NCI-H1092 (cell line): ENCODE measurements around the gene KIAA1143.

Source experiments
- DNase-seq: peaks from one replicate; lab custom pipeline; 2025; lab: John Stamatoyannopoulos, UW

The KIAA1143 gene

GRCh38 chr3:44761424-44762169 is at the start of gene KIAA1143, which contains the start of gene KIF15:
Gene KIAA1143 (minus strand): TSS chr3:44761619. CDS start chr3:44761602, 17 bp downstream.
Gene KIF15 (plus strand): TSS chr3:44761794. CDS start chr3:44761866, 72 bp downstream.
- peak; percentile 93 for DNase-seq

DNA sequence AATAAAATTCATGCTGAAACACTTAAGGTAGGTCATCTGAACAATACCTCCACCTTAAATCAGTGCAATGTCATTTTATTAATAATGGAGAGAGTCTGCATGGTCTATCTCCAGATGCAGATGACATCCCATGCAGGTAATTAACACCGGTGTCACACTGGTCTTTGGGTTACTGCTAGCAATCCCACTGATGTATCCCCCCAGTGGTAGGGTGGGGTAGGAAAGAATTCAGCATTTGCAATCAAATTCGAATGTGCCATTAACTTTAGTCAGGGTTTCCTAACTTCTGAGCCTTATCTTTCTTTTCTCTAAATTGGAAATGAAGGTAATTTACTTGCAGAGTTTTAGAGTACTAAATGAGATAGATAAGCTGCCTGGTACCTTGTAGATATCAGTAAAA is 44.5 kb upstream of the KIAA1143 start:
- DNase-seq, result no peak

- no peak for DNase-seq
Observed at GRCh38 chr3:44803298-44803697, 41.9 kb upstream of the KIAA1143 start.

DNA sequence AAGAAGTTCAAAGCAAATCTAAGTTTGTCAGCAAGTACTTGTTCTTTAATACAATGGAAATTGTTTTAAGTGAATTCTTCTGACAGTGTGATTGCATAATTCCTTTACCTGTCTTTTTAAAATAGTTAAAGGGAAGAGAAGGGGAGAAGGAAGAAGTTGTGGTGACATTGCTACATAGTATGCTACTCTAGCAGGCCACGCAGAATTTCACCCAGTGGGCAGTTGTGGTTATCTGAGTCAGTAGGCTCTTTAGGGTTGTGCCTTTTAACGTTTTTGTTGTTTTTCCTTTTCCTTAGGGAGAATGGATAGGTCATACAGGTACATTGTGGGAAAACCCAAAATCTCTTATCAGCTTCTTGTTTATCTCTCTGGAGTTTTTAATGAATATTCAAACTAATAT is 40.6 kb upstream of the KIAA1143 start:
- DNase-seq, result no peak

DNA sequence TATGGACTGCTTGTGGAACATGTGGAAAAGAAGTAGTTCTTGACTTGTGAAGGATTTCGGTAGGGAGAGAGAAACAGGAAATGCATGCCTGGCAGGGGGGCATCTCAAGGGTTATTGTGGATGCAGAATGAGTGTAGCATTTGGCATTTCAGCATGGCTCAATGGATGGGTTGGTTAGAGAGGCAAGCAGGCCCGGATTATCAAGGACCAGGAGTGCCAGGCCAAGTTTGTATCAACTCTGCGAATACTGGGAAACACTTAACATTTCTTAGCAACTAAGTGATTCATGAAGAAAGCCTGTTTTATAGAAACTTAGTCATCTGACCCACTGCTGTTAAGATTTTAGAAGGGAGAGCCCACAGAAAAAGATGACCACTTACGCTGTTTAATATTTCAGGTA is 33.8 kb upstream of the KIAA1143 start:
- DNase-seq, result no peak

GRCh38 chr3:44782891-44783290 is 21.5 kb upstream of the KIAA1143 start:
- no peak for DNase-seq

DNA sequence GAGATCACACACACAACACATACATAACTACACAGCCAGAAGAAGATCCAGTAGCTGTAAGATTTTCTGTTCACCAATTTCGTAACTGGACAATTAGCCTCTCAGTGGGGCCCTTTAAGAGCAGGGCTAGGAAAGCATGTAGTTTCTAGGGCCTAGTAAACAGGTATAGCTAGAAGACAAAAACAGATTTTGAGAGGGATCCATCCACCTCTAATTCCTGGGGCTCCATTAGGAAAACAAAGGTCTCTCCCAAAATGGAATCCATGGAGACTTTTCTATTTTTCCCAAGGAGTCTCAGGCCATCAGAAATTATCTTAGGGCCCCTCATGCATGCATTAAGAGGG is 10.7 kb upstream of the KIAA1143 start:
- DNase-seq, result no peak

DNA sequence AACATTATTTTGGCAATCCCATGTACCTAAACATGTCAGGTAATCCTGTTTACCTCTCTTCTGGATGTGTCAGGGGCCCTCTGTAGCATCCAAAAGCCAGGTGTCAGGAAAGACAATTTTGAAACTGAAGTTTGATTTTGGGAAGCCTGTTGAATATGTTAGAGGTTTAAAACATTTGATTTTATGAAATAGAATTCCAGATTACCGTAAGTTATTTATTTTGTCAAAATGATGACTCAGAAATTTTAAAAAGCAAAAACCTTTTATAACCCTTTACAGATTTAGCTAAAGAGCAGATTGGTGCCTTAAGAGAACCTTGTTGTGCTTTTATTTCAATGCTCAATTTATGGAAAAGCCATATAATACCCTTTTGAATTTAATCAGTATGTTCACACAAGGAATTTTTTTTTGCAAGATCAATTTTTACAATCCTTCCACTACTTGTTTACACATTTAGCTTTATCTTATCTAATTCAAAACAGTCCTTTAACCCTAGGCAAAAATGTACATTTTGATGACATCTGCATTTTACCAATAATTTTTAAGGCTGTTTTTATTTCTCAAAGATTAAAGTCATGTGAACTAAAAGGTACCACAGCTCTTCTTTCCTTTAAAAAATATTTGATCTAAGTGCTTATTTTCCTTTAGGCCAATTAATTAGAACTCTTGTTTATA is 10.1 kb upstream of the KIAA1143 start:
- DNase-seq, result no peak

DNA sequence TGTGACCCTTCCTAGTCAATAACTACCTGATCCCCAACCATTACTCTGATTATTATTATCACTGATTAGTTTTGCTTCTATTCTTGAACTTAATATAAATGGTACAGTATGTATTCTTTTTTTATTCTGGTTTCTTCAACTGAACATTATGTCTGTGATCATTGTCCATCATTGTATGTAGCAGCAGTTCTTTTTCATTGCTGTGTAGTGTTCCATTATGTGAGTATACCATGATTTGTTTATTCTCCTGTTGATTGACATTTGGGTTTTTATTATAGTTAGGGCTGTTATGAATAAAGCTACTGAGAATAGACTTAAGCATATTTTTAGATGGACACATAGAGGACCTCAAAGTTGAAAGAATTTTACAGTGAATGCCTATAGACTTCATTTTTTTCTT is 2.8 kb upstream of the KIAA1143 start:
- no peak for DNase-seq

- DNase-seq, result no peak
Observed at GRCh38 chr3:44762690-44763089, 1.3 kb upstream of the KIAA1143 start.

- no peak for DNase-seq
Observed at GRCh38 chr3:44762170-44762677, 805 bp upstream of the KIAA1143 start.

DNA sequence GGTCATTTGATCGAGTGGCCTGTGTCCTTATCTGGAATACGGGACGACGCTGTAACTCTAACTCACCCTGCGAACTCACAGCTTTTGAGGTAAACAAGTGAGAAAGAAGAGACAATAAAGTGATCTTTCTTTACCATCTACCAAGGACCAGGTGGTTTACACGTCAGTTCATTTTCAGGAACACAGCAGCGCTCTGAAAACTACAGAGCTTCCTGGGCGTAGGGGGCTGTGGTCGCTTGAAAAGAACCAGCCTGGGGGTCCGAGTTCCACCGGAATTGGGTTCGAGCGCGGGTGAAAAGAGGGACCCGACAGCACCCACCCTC is 357 bp downstream of the KIAA1143 start:
- DNase-seq, result no peak

DNA sequence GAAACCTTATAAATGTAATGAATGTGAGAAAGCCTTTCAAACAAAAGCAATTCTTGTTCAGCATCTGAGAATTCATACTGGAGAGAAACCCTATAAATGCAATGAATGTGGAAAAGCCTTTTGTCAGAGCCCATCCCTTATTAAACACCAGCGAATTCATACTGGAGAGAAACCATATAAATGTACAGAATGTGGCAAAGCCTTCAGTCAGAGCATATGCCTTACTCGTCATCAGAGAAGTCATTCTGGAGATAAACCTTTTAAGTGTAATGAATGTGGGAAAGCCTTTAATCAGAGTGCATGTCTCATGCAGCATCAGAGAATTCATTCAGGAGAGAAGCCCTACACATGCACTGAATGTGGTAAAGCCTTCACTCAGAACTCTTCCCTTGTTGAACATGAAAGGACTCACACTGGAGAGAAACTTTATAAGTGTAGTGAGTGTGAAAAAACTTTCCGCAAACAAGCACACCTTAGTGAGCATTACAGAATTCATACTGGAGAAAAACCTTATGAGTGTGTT is 26.7 kb downstream of the KIAA1143 start:
- DNase-seq, result no peak

- peak; percentile 86 for DNase-seq
Observed at GRCh38 chr3:44729384-44729910, 32.0 kb downstream of the KIAA1143 start, which contains the start of gene ZNF501. Gene ZNF501 (plus strand): TSS chr3:44729635. CDS start chr3:44734422, 4,787 bp downstream.

GRCh38 chr3:44722103-44722401 is 39.4 kb downstream of the KIAA1143 start:
- no peak for DNase-seq

- no peak for DNase-seq
Observed at GRCh38 chr3:44721231-44722102, 40.0 kb downstream of the KIAA1143 start.

- peak; percentile 73 for DNase-seq
Observed at GRCh38 chr3:44712455-44713075, 48.9 kb downstream of the KIAA1143 start, which contains the start of gene ZNF502. Gene ZNF502 (plus strand): TSS chr3:44712660. CDS start chr3:44720262, 7,602 bp downstream.
